Testis (tissue), 3 donors: ENCODE measurements around the gene TNS1. TPM values are rescaled to one million over a fixed set of nuclear protein-coding genes. Genes with fewer than 3 reads are reported as not detected.

Experiments used
- DNase-seq: peaks from one replicate; pipeline ENCODE4 v3.0.0-alpha.2; 2019
- H3K27ac ChIP-seq, 2 donors: fragments of 200-600 bp; sonication (generic); one replicate each; pipeline ENCODE4 v1.5.1; 2019
- H3K27me3 ChIP-seq: fragments of 200-600 bp; sonication (generic); one replicate; pipeline ENCODE4 v1.5.1; 2019
- H3K36me3 ChIP-seq: fragments of 200-600 bp; sonication (generic); one replicate; pipeline ENCODE4 v1.5.1; 2017; ENCODE audit warnings: low read depth; ENCODE audit errors: missing control alignments
- H3K4me1 ChIP-seq: fragments of 200-600 bp; sonication (generic); one replicate; pipeline ENCODE4 v1.5.1; 2019
- H3K4me3 ChIP-seq, 2 donors: fragments of 200-600 bp; sonication (generic); one replicate each; pipeline ENCODE4 v1.5.1; 2017 to 2019
- H3K9me3 ChIP-seq: fragments of 200-600 bp; sonication (generic); one replicate; pipeline ENCODE4 v1.5.1; 2017
- CTCF ChIP-seq, 3 experiments: fragments of 450-650 bp in 2 of 3; fragments of 200-600 bp in 1 of 3; sonication (generic) in 1 of 3; IDR thresholded peaks; one replicate each; pipeline ENCODE4 v1.5.1; 2016 to 2019; ENCODE audit warnings: antibody characterized with exemption in 3 of 3, mild to moderate bottlenecking in 2 of 3, moderate library complexity in 1 of 3
- POLR2A ChIP-seq: fragments of 450-650 bp; IDR thresholded peaks from one replicate; pipeline ENCODE4 v1.6.1; 2017; ENCODE audit warnings: antibody characterized with exemption, mild to moderate bottlenecking, moderate library complexity
- WGBS, 2 donors: methylation state at CpG; one replicate each; pipeline ENCODE4 v1.1.5; 2018; 5-methylcytosine and 5-hydroxymethylcytosine counted together
- intact Hi-C: fragments of 100-400 bp; cut with DNase I; formaldehyde crosslinking; loops from one replicate; pipeline ENCODE4 v1.15.1; 2023; ENCODE audit warnings: low total_unique reads
- polyA plus RNA-seq: library from polyadenylated mRNA; stranded (reverse); fragments of 350-450 nt; fragmentation: Illumina TruSeq; extraction: RNeasy Lipid Tissue Mini Kit (QIAGEN cat#74804); gene quantifications from one replicate; pipeline ENCODE4 v1.2.3, GENCODE V29; 2014; ENCODE audit warnings: low read depth, low replicate concordance; ENCODE audit not compliant: insufficient read depth
- total RNA-seq, 2 donors: library from RNA; depleted of rRNA; stranded (reverse); fragments of >200 nt; gene quantifications; one replicate each; pipeline ENCODE4 v1.2.3, GENCODE V29; 2016

Gene TNS1
- total and polyA plus RNA-seq, 3 donors from 2014 or later, result 75.9 to 256 (median 227) TPM

GRCh38 chr2:217839750-217840107 lies 163.1 kb downstream of the TNS1 start:
- no peak for DNase-seq
- intact Hi-C loops, result no loop called here
- H3K9me3 ChIP-seq, result no peaks in the 10 kb centered on the region
- WGBS, 2 donors, result 95 to 96% methylated on average over 7 of the region's 7 CpGs
- no peaks in the 10 kb centered on the region for H3K36me3 ChIP-seq
- H3K27ac ChIP-seq, result no peak overlapping the region
- H3K4me3 ChIP-seq, result no peak overlapping the region
- no peaks in the 10 kb centered on the region for H3K27me3 ChIP-seq
- TF ChIP-seq CTCF (IDR thresholded peaks at IDR 0.05) (no peak), POLR2A (no peak)
- H3K4me1 ChIP-seq, result peaks cover 15% of the 10 kb centered on the region

- intact Hi-C loops, result no loop called here
- no peak overlapping the region for H3K27ac ChIP-seq
Observed at GRCh38 chr2:217839073-217839749, 163.6 kb downstream of the TNS1 start.

GRCh38 chr2:217838409-217838831 lies 164.4 kb downstream of the TNS1 start:
- intact Hi-C loops, result no loop called here
- Histone ChIP-seq H3K27ac (no peak overlapping the region), H3K36me3 (no peaks in the 10 kb centered on the region), H3K27me3 (no peaks in the 10 kb centered on the region), H3K4me3 (no peak overlapping the region), H3K9me3 (no peaks in the 10 kb centered on the region), H3K4me1 (peaks cover 15% of the 10 kb centered on the region)
- 37 to 45% methylated on average over 4 to 5 of the region's 5 CpGs for WGBS, 2 donors
- TF ChIP-seq POLR2A (no peak), CTCF (IDR thresholded peaks at IDR 0.05) (no peak)
- no peak for DNase-seq

More at GRCh38 chr2:217839073-217839749, 163.6 kb downstream of the TNS1 start:
- Histone ChIP-seq H3K4me3 (no peak overlapping the region), H3K27me3 (no peaks in the 10 kb centered on the region), H3K36me3 (no peaks in the 10 kb centered on the region), H3K9me3 (no peaks in the 10 kb centered on the region), H3K4me1 (peaks cover 15% of the 10 kb centered on the region)
- WGBS, 2 donors, result 71 to 81% methylated on average over 8 to 10 of the region's 10 CpGs
- DNase-seq, result no peak
- no peak for TF ChIP-seq CTCF (IDR thresholded peaks at IDR 0.05)
- no peak for TF ChIP-seq POLR2A

GRCh38 chr2:217837530-217837929 lies 165.3 kb downstream of the TNS1 start:
- no peaks in the 10 kb centered on the region for H3K27me3 ChIP-seq
- H3K27ac ChIP-seq, result no peak overlapping the region
- no peak for DNase-seq
- H3K9me3 ChIP-seq, result no peaks in the 10 kb centered on the region
- WGBS, 2 donors, result 83 to 90% methylated on average over 7 to 8 of the region's 8 CpGs
- no peaks in the 10 kb centered on the region for H3K36me3 ChIP-seq
- TF ChIP-seq CTCF (IDR thresholded peaks at IDR 0.05) (no peak), POLR2A (no peak)
- intact Hi-C loops, result no loop called here
- H3K4me1 ChIP-seq, result peaks cover 13% of the 10 kb centered on the region
- no peak overlapping the region for H3K4me3 ChIP-seq
